ENCODE results near the gene KLRF2. TPM values are rescaled to one million over a fixed set of nuclear protein-coding genes. Genes with fewer than 3 reads are reported as not detected.

The KLRF2 gene
- total RNA-seq, 1 experiment from 2014 or later, result not detected

- DNase-seq, result no peak
- Histone ChIP-seq H3K36me3 (ENCODE audit: low read depth) (no peaks in the 10 kb centered on the region), H3K4me1 (replicated peaks; ENCODE audit: insufficient read depth) (no peaks in the 10 kb centered on the region), H3K9me2 (ENCODE audit: insufficient read depth) (no peaks in the 10 kb centered on the region), H3K4me2 (no peak overlapping the region), H3K27ac (no peak overlapping the region), H3K79me2 (ENCODE audit: low read depth) (no peaks in the 10 kb centered on the region), H3K4me3 (no peak overlapping the region), H3F3A (ENCODE audit: insufficient read depth, low read depth) (no peaks in the 10 kb centered on the region), H2AFZ (no peak overlapping the region), H3K9me3 (ENCODE audit: insufficient read depth, low read depth) (no peaks in the 10 kb centered on the region), H3K27me3 (ENCODE audit: insufficient read depth, low read depth) (no peaks in the 10 kb centered on the region), H4K20me1 (ENCODE audit: insufficient read depth) (no peaks in the 10 kb centered on the region)
- CTCF ChIA-PET, result no interaction called here
- BruUV-seq (replicated peaks), result no TSS peak
- POLR2A ChIA-PET (ENCODE audit: unreplicated experiment), result no interaction called here
- TF ChIP-seq EZH2 (IDR thresholded peaks at IDR 0.05; ENCODE audit: low read depth), result no peak
- TF ChIP-seq CTCF (conservative IDR thresholded peaks at IDR 0.05), result no peak
- intact Hi-C loops (cut with micrococcal nuclease; ENCODE audit: unreplicated experiment), result no loop called here
These were observed 47.3 kb downstream of the KLRF2 start for GRCh38 chr12:9928607-9929006.

- Histone ChIP-seq H3K4me1 (replicated peaks; ENCODE audit: insufficient read depth) (no peaks in the 10 kb centered on the region), H3K36me3 (ENCODE audit: low read depth) (no peaks in the 10 kb centered on the region), H2AFZ (no peak overlapping the region), H3K4me3 (no peak overlapping the region), H3K79me2 (ENCODE audit: low read depth) (no peaks in the 10 kb centered on the region), H3K27me3 (ENCODE audit: insufficient read depth, low read depth) (no peaks in the 10 kb centered on the region), H3F3A (ENCODE audit: insufficient read depth, low read depth) (no peaks in the 10 kb centered on the region), H4K20me1 (ENCODE audit: insufficient read depth) (no peaks in the 10 kb centered on the region), H3K9me2 (ENCODE audit: insufficient read depth) (no peaks in the 10 kb centered on the region), H3K9me3 (ENCODE audit: insufficient read depth, low read depth) (no peaks in the 10 kb centered on the region), H3K4me2 (no peak overlapping the region), H3K27ac (no peak overlapping the region)
- DNase-seq, result no peak
- BruUV-seq (replicated peaks), result no TSS peak
- ChIA-PET POLR2A (ENCODE audit: unreplicated experiment) (no interaction called here), CTCF (interaction anchor here (0.6 kb wide), 1 partner anchor 86 kb away, joined by 8 read pairs; no protein-coding TSS in a partner anchor)
- TF ChIP-seq EZH2 (IDR thresholded peaks at IDR 0.05; ENCODE audit: low read depth) (no peak), CTCF (conservative IDR thresholded peaks at IDR 0.05) (no peak)
- intact Hi-C loops (cut with micrococcal nuclease; ENCODE audit: unreplicated experiment), result no loop called here
These were observed 50.0 kb downstream of the KLRF2 start for GRCh38 chr12:9931245-9931644.

- H3K4me1 ChIP-seq (replicated peaks; ENCODE audit: insufficient read depth), result no peaks in the 10 kb centered on the region
- H3K27me3 ChIP-seq (ENCODE audit: insufficient read depth, low read depth), result no peaks in the 10 kb centered on the region
- H3K4me3 ChIP-seq, result no peak within 1 kb of the TSS
- no peaks in the 10 kb centered on the region for H3F3A ChIP-seq (ENCODE audit: insufficient read depth, low read depth)
- TF ChIP-seq EZH2 (IDR thresholded peaks at IDR 0.05; ENCODE audit: low read depth) (no peak), CTCF (conservative IDR thresholded peaks at IDR 0.05) (no peak)
- no TSS peak for BruUV-seq (replicated peaks)
- H2AFZ ChIP-seq, result no peak within 1 kb of the TSS
- no peak within 1 kb of the TSS for H3K4me2 ChIP-seq
- no peaks in the 10 kb centered on the region for H3K9me2 ChIP-seq (ENCODE audit: insufficient read depth)
- DNase-seq, result no peak
- CTCF ChIA-PET, result interaction anchor here (0.6 kb wide), 1 partner anchor 648 kb away, joined by 3 read pairs; no protein-coding TSS in a partner anchor
- H3K9me3 ChIP-seq (ENCODE audit: insufficient read depth, low read depth), result no peaks in the 10 kb centered on the region
- intact Hi-C loops (cut with micrococcal nuclease; ENCODE audit: unreplicated experiment), result no loop called here
- POLR2A ChIA-PET (ENCODE audit: unreplicated experiment), result interaction anchor here (0.6 kb wide), 1 partner anchor 137 kb away, joined by 3 read pairs; no protein-coding TSS in a partner anchor
- no peaks in the 10 kb centered on the region for H4K20me1 ChIP-seq (ENCODE audit: insufficient read depth)
- no peaks in the 10 kb centered on the region for H3K36me3 ChIP-seq (ENCODE audit: low read depth)
- H3K27ac ChIP-seq, result no peak within 1 kb of the TSS
- no peaks in the 10 kb centered on the region for H3K79me2 ChIP-seq (ENCODE audit: low read depth)
These were observed 51.0 kb downstream of the KLRF2 start, which contains the start of gene CLEC2A for GRCh38 chr12:9932270-9932669. TSS of gene CLEC2A (minus strand) at chr12:9932370. CDS start at chr12:9932329, 41 bp downstream.
